Immature natural killer cell (primary cell): Measurements from ENCODE around the gene ZBTB6. TPM values are rescaled to one million over a fixed set of nuclear protein-coding genes. Genes with fewer than 3 reads are reported as not detected.
A peak's percentile ranks its signal among the peaks of the same experiment; 100 is the strongest.
"Not testable (repeated sequence)": the region's sequence is repeated elsewhere in the genome, so short reads cannot be mapped to it uniquely, and the experiment has no call there.

Experiments
- DNase-seq, 3 donors: peaks; one replicate each; pipeline ENCODE4 v3.0.0; 2022; ENCODE audit warnings: mixed read lengths in 1 of 3
- H3K27ac Mint-ChIP-seq, 6 donors: one replicate each; pipeline ENCODE4 v1.8.0; 2020; ENCODE audit warnings: mixed read lengths in 6 of 6, mild to moderate bottlenecking in 5 of 6, inconsistent platforms in 4 of 6, moderate library complexity in 3 of 6
- H3K27me3 Mint-ChIP-seq, 3 donors: one replicate each; pipeline ENCODE4 v1.8.0; 2020 to 2021; ENCODE audit warnings: low read depth in 3 of 3, mild to moderate bottlenecking in 3 of 3, mixed read lengths in 3 of 3, moderate library complexity in 3 of 3, inconsistent platforms in 1 of 3
- H3K36me3 Mint-ChIP-seq, 3 donors: one replicate each; pipeline ENCODE4 v1.8.0; 2020; ENCODE audit warnings: mixed read lengths in 3 of 3, inconsistent platforms in 2 of 3, mild to moderate bottlenecking in 2 of 3
- H3K4me1 Mint-ChIP-seq, 2 donors: one replicate each; pipeline ENCODE4 v1.8.0; 2020; ENCODE audit warnings: inconsistent platforms in 2 of 2, mild to moderate bottlenecking in 2 of 2, mixed read lengths in 2 of 2, moderate library complexity in 1 of 2
- H3K4me3 Mint-ChIP-seq, 5 donors: one replicate each; pipeline ENCODE4 v1.8.0; 2020; ENCODE audit warnings: mild to moderate bottlenecking in 5 of 5, mixed read lengths in 5 of 5, inconsistent platforms in 3 of 5, moderate library complexity in 3 of 5
- H3K9me3 Mint-ChIP-seq, 6 donors: one replicate each; pipeline ENCODE4 v1.8.0; 2020; ENCODE audit warnings: mild to moderate bottlenecking in 6 of 6, mixed read lengths in 6 of 6, inconsistent platforms in 4 of 6, moderate library complexity in 3 of 6
- polyA plus RNA-seq, 3 donors: library from polyadenylated mRNA; unstranded; fragments of 300-500 nt; fragmentation: Illumina TruSeq; gene quantifications; one replicate each; pipeline ENCODE4 v1.2.3, GENCODE V29; 2021

ZBTB6 gene
- polyA plus RNA-seq, 3 donors from 2014 or later, result 2.3 to 2.6 TPM; not detected in 1

DNA sequence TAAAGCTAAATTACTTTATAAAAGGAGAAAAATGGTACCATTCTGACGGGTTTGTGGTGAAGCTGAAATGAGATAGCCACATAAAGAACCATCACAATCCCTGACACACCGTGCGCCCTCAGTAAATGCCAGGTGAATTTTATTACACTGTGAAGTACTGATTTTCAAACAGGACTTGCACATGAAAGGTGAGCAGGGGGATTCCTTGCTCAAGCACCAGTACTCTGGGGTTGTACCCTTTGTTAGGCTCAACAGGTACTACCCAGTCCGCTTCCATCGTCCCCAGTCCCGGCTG is 27.3 kb upstream of the ZBTB6 start:
- peaks cover 21 to 32% of the 10 kb centered on the region in 2 donors for H3K4me1 Mint-ChIP-seq
- H3K4me3 Mint-ChIP-seq, result peak overlapping the region; percentile 86 to 97 (median 93)
- H3K27ac Mint-ChIP-seq, result peak overlapping the region; percentile 82 to 90 (median 87)
- H3K36me3 Mint-ChIP-seq, result peaks cover 5 to 14% (median 10%) of the 10 kb centered on the region in 3 donors
- no peaks in the 10 kb centered on the region for H3K9me3 Mint-ChIP-seq
- H3K27me3 Mint-ChIP-seq, result peaks cover 6 to 8% (median 7%) of the 10 kb centered on the region in 3 donors
- no peak for DNase-seq

DNA sequence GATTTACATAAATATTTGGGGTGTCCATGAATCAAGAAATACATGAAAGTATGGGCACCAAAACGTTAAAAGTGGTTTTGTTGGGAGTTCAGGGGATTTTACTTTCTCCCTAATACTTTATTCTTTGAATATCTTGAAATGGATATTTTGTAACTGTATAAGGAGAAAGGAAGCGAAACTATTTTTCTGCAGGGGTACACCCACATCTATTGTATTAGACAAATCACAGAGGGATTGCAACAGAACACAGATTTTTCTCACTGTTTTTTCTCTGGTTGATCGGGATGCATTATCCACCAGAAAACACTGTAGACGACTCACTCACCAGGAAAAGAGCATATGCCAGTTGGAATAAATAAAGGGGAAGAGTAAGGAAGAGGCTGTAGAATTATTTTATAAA is 26.5 kb upstream of the ZBTB6 start:
- Mint-ChIP-seq H3K9me3 (no peaks in the 10 kb centered on the region), H3K27ac (peak overlapping the region in 2 of 6 donors; percentile 48 to 57), H3K27me3 (peaks cover 6 to 8% (median 7%) of the 10 kb centered on the region in 3 donors), H3K4me1 (peaks cover 20 to 31% of the 10 kb centered on the region in 2 donors), H3K4me3 (peak overlapping the region in 1 of 5 donors; percentile 63), H3K36me3 (peaks cover 5 to 14% (median 10%) of the 10 kb centered on the region in 3 donors)
- no peak for DNase-seq

DNA sequence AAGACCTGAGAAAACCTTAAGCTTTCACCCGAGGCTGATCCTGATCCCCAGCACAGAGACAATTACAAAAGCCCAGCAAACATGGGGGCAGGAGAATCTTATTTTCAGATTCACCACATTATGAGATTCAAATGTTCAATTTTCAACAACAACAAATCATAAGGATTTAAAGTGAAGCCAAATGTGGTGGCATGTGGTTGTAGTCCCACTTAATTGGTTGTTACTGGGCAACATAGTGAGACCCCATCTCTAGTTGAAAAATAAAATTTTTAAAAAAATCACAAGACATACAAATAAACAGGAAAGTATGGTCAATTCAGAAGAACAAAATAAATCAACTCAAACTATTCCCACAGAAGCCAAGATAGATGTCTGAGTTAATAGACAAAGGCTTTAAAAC is 23.8 kb upstream of the ZBTB6 start:
- no peak for DNase-seq
- Mint-ChIP-seq H3K4me3 (no peak overlapping the region), H3K9me3 (no peaks in the 10 kb centered on the region), H3K4me1 (peaks cover 26 to 41% of the 10 kb centered on the region in 2 donors), H3K27me3 (peaks cover 7 to 12% (median 8%) of the 10 kb centered on the region in 3 donors), H3K36me3 (peaks cover 5 to 14% (median 10%) of the 10 kb centered on the region in 3 donors), H3K27ac (no peak overlapping the region)

DNA sequence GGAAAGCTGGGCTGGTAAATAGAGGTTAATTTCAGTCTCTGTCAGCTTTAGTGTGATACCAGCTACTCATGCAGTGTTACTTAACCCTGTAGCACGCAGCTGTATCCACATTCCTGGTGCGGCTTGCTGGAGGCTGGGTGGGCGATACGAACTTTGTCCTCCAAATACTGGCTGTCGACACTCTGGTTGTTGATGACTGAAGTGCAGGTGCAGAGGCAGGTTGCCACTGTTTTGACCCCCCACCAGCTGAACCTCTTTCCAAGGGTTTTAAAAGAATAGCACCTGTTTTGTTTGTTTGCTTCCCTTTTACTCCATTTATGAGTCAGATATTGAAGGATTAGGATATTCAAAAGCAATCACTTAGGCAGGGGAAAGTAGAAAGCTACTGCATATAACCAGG is 23.3 kb upstream of the ZBTB6 start:
- Mint-ChIP-seq H3K4me1 (peaks cover 26 to 41% of the 10 kb centered on the region in 2 donors), H3K36me3 (peaks cover 5 to 14% (median 10%) of the 10 kb centered on the region in 3 donors), H3K27ac (peak overlapping the region in 1 of 6 donors; percentile 17), H3K27me3 (peaks cover 7 to 11% (median 8%) of the 10 kb centered on the region in 3 donors), H3K4me3 (no peak overlapping the region), H3K9me3 (no peaks in the 10 kb centered on the region)
- no peak for DNase-seq

DNA sequence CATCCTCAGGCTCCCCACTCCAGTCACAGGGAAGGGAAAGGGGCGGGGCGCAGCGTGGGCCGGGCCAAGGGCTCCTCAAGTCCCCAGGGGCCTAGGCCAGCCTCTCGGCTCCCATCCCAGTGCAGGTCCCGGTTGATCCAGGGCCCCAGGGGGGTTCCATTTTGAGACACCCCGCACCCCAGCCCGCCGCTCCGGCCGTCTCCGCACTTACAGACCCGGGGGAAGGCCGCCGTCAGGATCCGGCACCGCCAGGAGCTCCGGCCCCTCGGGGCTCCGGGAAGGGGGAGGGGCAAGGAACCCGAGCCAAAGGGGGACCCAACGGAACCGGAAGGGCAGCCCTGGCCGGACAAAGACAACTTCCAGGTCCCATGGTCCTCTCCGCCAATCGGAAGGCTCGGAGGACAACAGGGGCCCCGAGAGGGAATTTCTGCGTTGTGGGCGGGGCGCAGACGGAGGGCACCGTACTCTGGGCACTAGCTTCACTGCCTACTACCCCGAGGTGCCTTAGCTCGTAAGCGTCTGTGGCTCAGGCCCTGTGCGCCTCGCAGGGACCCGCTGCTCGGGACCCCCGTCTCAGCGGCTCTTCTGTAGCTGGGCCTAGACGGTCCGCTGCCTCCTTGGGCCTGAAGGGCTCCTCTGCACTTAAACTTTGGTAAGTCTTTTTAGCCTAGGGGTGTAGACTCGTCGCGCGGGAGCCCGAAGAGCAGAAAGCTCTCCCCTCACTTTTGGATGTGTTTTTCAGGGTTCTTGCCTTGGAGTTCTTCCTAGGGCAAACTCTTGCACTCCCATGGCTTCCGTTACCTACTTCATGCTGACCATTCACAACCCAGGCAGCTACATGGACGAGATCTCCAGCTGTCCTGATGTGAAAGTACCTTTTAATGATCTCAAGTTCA is 18.4 kb upstream of the ZBTB6 start, which contains the start of gene ZBTB26:
ZBTB26 (minus strand) TSS at position 287 of the 896 bp plus-strand sequence. CDS start 11,578 bp downstream, outside the sequence.
- Mint-ChIP-seq H3K36me3 (peaks cover 0 to 5% (median 5%) of the 10 kb centered on the region in 3 donors), H3K9me3 (no peaks in the 10 kb centered on the region), H3K27ac (peak within 1 kb of the TSS in 3 of 6 donors; percentile 96 to 99 (median 97)), H3K4me3 (no peak within 1 kb of the TSS), H3K27me3 (peaks cover 2 to 5% (median 4%) of the 10 kb centered on the region in 3 donors), H3K4me1 (peaks cover 17 to 25% of the 10 kb centered on the region in 2 donors)
- peak; percentile 88 to 91 (median 90) for DNase-seq

DNA sequence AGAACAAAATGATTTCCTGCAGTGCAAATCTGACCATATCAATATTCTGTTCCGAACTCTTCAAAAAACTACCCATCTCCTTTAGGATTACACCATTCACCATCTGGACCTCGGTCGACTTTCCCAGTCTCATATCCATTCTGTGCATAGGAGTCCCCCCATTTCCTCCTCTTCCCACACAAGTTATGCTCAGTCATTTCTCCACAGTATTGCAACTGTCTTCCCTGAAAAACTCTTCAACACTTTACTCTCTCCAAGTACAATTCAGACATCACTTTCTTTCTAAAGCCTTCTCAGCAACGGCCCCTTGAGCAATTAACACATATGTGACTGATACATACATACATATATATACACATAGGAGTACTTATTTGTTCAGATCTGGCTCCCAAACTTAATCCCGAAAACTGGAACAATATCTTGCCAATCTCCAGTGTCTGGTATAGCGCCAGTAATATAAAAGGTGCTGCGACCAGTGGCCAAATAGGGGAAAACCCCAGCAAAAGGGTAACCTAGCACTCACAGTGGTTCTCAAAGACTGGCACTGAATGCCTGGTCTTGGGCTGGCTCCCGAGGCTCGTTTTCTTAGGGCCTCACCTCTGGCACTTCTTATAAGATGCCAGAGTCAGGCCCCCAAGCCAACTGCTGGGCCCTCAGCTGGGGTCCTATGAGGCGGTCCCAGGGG is 17.6 kb upstream of the ZBTB6 start:
- DNase-seq, result peak in 1 of 3 donors; percentile 5
- H3K9me3 Mint-ChIP-seq, result no peaks in the 10 kb centered on the region
- no peak overlapping the region for H3K27ac Mint-ChIP-seq
- peaks cover 17 to 25% of the 10 kb centered on the region in 2 donors for H3K4me1 Mint-ChIP-seq
- H3K4me3 Mint-ChIP-seq, result no peak overlapping the region
- H3K27me3 Mint-ChIP-seq, result peaks cover 2 to 5% (median 4%) of the 10 kb centered on the region in 3 donors
- no peaks in the 10 kb centered on the region for H3K36me3 Mint-ChIP-seq

DNA sequence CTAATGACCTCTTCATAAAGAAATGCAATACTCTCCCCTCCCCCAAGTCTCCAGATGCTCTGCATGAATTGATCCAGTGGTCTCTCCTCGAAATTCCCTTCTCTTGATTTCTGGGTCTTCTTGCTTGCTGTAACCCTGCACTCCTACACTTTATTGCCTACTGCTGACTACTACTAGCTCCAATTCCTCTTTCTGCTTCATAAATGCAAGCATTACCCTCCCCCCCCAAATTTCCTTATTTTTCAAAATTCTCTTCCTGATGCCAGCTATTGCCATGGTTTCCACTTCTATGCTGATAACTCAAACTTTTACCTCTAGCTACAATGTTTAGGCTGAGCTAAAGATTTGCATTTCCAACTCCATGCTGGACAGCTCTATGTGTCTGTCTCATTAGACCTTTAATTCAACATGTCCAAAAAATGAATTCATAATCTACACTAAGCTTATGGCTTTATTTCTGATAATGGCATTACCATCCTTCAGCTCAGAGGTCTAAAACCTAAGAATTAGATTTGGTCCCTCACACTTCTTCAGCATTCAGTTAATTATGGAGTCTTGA is 16.8 kb upstream of the ZBTB6 start:
- Mint-ChIP-seq H3K9me3 (no peaks in the 10 kb centered on the region), H3K27me3 (peaks cover 2 to 5% (median 4%) of the 10 kb centered on the region in 3 donors), H3K36me3 (no peaks in the 10 kb centered on the region), H3K4me1 (peaks cover 17 to 22% of the 10 kb centered on the region in 2 donors), H3K4me3 (no peak overlapping the region), H3K27ac (no peak overlapping the region)
- no peak for DNase-seq

DNA sequence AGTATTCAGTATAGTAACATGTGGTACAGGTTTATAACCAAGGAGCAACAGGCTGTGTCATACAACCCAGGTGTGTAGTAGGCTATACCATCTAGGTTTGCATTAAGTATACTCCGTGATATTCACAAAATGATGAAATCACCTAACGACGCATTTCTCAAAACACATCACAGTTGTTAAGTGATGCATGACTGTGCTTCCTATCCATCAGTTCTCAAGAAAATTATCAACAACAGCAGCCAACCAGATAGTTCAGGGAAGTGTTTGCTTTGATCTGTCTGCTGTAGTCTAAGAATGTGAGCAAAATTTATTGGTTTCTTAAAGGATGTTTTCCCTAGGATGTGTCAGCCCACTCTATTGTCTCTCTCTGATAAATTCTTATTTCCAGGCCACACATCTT is 10.8 kb upstream of the ZBTB6 start:
- no peaks in the 10 kb centered on the region for H3K4me1 Mint-ChIP-seq
- peaks cover 0 to 2% (median 0%) of the 10 kb centered on the region in 3 donors for H3K27me3 Mint-ChIP-seq
- no peak overlapping the region for H3K4me3 Mint-ChIP-seq
- H3K9me3 Mint-ChIP-seq, result no peaks in the 10 kb centered on the region
- DNase-seq, result no peak
- H3K36me3 Mint-ChIP-seq, result peaks cover 9 to 11% (median 10%) of the 10 kb centered on the region in 3 donors
- no peak overlapping the region for H3K27ac Mint-ChIP-seq

DNA sequence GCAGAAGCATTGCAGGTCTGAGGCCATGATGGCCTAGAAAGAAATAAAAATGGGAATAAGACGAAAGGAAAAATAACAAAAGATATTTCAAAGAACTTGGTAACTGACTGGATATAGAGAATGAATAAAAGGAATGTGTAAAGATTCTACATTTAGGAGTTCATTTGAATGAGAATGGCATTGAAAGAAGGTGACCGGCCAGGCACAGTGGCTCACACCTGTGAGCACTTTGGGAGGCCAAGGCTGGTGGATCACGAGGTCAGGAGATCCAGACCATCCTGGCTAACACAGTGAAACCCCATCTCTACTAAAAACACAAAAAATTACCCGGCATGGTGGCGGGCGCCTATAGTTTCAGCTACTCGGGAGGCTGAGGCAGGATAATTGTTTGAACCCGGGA is 9.6 kb upstream of the ZBTB6 start:
- no peaks in the 10 kb centered on the region for H3K4me1 Mint-ChIP-seq
- no peak overlapping the region for H3K4me3 Mint-ChIP-seq

DNA sequence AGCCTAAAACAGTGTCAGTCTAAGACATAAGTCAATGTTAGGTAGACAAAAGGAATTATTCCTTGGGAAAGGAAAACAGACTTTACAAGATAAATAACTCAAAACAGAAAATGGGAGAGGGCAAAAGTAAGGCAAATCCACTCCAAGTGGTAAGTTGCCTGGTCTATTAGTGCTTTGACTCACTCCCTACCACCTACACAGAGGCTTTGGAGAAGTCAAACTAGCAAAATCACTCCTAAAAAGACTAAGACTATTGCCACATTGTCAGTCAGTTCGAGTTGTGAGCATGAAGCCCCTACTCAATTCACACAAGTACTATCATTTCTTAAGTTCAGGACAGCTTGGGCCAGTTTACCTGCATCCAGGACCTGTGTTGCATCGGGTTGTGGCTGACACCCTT is 5.2 kb upstream of the ZBTB6 start:
- peaks cover 0 to 6% (median 5%) of the 10 kb centered on the region in 3 donors for H3K27me3 Mint-ChIP-seq

More for the DNA sequence above, 9.6 kb upstream of the ZBTB6 start:
- Mint-ChIP-seq H3K9me3 (no peaks in the 10 kb centered on the region), H3K36me3 (peaks cover 11 to 19% (median 13%) of the 10 kb centered on the region in 3 donors), H3K27me3 (peaks cover 0 to 2% (median 0%) of the 10 kb centered on the region in 3 donors), H3K27ac (no peak overlapping the region)
- no peak for DNase-seq

DNA sequence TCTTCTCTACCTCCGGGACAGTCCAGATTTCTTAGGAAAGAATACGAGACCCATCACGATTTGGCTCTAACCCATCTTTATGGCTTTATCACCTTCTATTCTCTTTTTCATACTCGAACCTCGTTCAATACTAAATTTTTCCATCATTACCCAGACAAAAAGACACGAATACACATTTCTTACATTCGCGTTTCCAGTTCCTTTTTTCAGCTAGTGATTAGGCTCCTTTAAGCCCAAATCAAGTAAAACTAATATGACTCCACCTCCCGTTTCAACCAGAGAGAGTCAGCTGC is 506 bp downstream of the ZBTB6 start:
- Mint-ChIP-seq H3K4me1 (peaks cover 21 to 32% of the 10 kb centered on the region in 2 donors), H3K27ac (peak overlapping the region; percentile 92 to 100 (median 96)), H3K27me3 (peaks cover 0 to 10% (median 9%) of the 10 kb centered on the region in 3 donors), H3K36me3 (peaks cover 4 to 26% (median 9%) of the 10 kb centered on the region in 3 donors), H3K4me3 (peak overlapping the region; percentile 98 to 100 (median 98)), H3K9me3 (no peaks in the 10 kb centered on the region)
- DNase-seq, result no peak

More for the DNA sequence above, 5.2 kb upstream of the ZBTB6 start:
- Mint-ChIP-seq H3K36me3 (peaks cover 11 to 20% (median 13%) of the 10 kb centered on the region in 3 donors), H3K4me1 (peaks cover 1% of the 10 kb centered on the region in 2 donors), H3K4me3 (no peak overlapping the region), H3K9me3 (no peaks in the 10 kb centered on the region), H3K27ac (no peak overlapping the region)
- no peak for DNase-seq

DNA sequence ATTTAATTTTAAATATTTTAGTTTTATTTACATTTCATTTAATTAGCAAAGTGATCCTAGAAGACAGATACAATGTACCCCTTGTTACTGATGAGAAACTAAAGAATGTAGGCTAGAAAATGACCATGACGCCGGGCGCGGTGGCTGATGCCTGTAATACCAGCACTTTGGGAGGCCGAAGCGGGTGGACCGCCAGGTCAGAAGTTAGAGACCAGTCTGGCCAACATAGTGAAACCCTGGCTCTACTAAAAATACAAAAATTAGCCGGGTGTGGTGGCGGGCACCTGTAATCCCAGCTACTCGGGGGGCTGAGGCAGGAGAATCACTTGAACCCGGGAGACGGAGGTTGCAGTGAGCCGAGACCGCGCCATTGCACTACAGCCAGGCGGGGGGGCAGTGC is 7.0 kb downstream of the ZBTB6 start:
- Mint-ChIP-seq H3K27ac (peak overlapping the region in 1 of 6 donors; percentile 35), H3K4me1 (peaks cover 33 to 44% of the 10 kb centered on the region in 2 donors), H3K36me3 (peaks cover 0 to 15% (median 9%) of the 10 kb centered on the region in 3 donors), H3K27me3 (peaks cover 4 to 10% (median 6%) of the 10 kb centered on the region in 3 donors), H3K4me3 (peak overlapping the region in 1 of 5 donors; percentile 40)
- DNase-seq, H3K9me3 Mint-ChIP-seq: not testable (repeated sequence)

DNA sequence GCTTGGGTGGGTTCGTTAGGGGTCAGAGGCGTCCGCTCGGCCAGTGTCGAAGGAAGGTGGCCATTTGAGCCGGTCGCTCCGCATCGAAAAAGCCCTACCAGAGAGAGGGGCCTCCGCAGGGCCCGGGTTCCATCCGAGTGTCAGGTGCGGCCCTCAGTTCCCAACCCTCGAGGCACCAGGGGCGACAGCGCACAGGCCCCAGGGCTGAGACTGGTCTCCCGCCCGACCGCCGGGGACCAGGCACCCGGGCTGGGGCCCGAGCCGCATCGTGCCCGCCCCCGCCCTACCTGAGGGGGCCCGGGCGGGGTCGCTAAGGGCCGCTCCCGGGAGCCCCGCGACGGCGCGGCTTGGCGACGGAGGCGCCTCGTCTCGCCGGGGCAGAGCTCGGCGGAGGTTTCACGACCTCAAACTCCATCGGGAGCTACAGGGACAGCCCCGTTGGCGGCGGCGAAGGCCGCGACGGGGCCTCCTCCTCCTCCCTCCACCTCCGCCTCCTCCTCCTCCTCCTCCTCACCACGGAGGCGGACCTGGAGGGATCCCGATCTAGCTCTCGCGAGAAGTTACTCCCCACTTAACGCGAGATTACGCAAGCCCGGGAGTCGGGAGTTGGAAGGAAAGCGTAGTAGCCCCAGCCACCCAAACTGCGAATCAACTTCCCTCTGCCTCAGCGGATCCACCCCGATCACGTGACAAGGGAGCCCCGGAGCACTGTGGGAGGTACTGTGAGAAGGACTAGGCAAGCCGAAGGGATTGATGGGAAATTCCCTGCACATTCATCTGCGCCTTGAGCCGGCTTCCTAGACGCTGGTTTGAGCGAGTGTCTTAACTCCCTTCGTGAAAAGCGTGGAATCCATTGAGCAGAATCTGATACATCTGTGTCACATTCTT is 8.1 kb downstream of the ZBTB6 start, which contains the start of gene RC3H2:
RC3H2 (minus strand) TSS at position 537 of the 888 bp plus-strand sequence. CDS start 7,850 bp downstream, outside the sequence.
- H3K27ac Mint-ChIP-seq, result peak within 1 kb of the TSS; percentile 82 to 96 (median 96)
- no peaks in the 10 kb centered on the region for H3K9me3 Mint-ChIP-seq
- peaks cover 4 to 10% (median 6%) of the 10 kb centered on the region in 3 donors for H3K27me3 Mint-ChIP-seq
- DNase-seq, result peak; percentile 98
- H3K36me3 Mint-ChIP-seq, result peaks cover 0 to 8% (median 6%) of the 10 kb centered on the region in 3 donors
- peak within 1 kb of the TSS; percentile 91 to 97 (median 93) for H3K4me3 Mint-ChIP-seq
- peaks cover 37 to 49% of the 10 kb centered on the region in 2 donors for H3K4me1 Mint-ChIP-seq
